NCI-H2081 (cell line): Measurements from ENCODE around the gene SLC13A4.
"Not testable (repeated sequence)": the region's sequence is repeated elsewhere in the genome, so short reads cannot be mapped to it uniquely, and the experiment has no call there.

Experiments
- DNase-seq, 2 experiments: peaks; one replicate each; lab custom pipeline; 2025; lab: John Stamatoyannopoulos, UW

Gene SLC13A4

DNA sequence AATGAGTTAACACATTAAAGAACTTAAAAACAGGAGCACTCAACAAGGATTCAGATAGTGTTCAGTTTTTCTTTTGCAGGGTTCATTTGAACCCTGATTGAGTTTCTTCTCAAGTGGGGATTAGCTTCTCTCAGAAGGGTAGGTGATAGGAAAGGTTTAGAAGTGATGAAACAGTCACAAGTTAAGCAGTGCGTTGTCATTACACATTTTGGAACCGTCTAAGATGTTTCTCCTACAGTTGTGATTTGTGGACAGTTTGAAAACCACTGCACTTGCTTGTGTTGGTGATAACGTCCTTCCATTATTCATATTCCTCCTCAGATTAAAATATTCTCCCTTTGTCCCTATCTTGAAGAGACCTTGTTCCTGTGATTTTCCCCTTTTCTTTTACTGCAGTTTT is 62.9 kb downstream of the SLC13A4 start:
- DNase-seq: no peak

DNA sequence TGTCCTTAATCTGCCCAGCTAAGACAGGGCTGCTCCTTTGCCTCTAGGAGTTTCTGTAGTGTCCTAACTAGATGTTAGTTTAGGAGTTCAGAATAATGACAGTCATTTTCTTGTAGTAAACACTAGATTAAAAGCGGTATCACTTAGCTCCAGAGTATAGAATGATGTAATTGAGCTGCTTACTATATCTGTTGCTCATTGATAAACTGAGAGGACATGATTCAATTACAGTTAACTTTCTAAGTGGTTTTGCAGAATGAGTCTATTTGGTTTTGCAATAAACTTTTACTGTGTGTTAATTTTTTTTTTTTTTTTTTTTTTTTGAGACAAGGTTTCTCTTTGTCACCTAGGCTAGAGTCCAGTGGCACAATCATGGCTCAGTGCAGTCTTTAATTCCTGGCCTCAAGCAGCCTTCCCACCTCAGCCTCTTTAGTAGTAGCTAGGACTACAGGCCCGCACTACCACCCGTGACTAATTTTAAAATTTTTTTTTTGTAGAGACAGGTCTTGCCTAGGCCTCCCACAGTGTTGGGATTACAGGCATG is 63.9 kb downstream of the SLC13A4 start:
- no peak for DNase-seq

DNA sequence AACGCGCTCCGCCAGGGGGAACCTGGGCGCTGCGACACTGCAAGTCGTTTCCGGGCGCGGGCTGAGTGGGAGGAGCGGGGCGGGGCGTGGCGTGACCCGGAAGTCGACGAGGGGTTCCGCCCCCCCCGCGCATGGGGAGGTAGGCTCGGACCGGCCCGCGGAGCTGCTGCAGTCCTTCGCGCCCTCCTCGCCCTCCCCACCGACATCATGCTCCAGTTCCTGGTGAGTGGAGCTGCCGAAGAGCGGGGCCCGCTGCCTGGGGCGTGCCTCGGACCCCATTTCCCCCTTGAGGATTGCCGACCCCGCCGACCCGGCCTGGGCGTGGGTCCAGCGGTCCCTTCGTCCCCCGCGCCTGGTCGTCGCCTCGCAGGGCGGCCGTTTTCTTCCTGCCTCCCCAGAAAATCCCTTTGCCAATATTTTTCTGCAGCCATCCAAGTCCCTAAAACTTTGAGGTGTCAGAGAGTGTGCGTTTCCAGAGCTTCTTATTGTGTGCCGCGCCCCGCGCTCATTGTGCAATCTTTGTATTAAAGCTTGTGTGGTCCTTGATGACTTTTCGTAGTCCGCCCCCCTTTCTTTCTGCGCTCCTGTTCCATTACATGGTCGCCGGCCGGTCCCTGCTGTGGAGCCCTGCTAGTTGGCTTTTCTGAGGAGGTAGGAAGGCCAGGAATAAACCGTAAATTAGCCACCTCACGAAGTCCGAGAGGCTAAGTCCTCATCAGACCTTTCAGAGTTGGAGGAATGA is 65.4 kb downstream of the SLC13A4 start, which contains the start of gene STMP1:
Gene STMP1, plus strand, starts transcription at position 142 of the 742 bp plus-strand sequence.
- peak; percentile 96 to 98 for DNase-seq

DNA sequence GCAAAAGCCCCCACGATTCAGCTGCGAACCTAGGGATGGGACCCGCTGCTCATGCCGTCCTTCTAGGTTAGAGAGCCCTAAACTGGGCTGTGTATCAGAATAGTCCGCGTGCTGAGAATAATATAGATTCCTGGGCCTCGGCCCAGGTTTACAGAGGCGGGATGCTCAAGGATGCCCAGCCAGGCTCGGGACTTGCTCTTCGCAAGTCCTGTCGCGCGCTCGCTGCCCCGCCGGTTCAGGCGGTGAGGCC is 65.9 kb downstream of the SLC13A4 start:
- no peak for DNase-seq

DNA sequence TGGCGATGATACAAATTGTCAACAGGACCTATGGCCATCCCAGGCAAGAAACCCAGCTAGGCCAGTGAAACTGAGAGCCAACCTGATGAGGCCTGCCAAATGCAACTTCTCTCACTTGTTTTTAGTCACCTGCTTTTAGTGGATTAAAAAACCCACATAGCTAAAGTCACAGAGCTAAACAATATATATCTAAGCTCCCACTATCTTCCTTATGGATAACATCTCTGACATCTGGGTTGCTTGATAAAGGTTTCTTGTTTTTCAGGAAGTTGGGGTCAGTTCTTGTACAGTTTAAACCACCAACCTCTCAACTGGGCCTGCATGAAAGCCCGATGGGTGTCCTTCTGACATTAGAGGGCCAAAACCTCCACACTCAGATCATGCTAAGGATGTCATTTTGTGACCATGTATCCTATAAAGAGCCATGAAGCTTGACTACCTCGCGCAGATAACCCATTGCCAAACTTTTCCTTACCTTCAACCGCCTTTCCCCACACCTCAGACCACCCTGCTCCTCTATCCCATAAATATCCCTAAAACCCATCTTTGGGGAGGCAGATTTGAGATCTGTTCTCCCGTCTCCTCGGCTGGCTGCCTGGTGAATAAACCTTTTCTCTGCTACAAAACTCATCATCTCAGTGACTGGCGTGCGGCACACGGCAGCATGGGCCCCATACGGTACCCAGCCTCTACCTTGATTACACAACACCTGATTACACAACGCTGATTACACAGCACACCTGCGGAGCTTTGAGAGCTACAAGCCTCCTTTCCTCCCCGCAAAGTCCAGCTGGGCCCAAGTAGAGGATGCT is 66.5 kb downstream of the SLC13A4 start:
- DNase-seq: peak; percentile 56 to 83

DNA sequence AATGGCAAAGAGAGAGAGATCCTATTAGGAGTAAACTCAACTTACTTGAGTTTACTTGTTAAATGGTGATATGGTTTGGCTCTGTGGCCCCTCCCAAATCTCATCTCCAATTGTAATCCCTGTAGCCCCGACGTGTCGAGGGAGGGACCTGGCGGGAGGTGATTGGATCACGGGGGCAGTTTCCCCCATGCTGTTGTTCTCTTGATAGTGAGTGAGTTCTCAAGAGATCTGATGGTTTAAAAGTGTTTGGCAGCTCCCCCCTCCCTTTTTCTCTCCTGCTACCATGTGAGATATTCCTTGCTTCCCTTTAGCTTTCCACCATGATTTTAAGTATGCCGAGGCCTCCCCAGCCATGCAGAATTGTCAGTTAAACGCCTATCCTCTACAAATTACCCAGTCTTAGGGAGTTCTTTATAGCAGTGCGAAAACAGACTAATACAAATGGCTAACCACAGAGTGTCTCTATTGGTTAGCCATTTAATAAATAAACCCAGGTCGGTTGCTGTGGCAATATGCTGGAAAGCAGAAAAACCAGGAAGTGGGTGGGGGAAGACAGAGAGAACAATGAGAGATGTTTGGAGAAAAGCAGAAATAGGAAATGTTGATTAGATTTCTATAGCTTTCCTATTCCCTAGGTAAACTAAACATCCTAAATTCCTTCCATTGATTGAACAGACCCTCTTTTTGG is 68.7 kb downstream of the SLC13A4 start:
- peak; percentile 38 to 53 for DNase-seq

DNA sequence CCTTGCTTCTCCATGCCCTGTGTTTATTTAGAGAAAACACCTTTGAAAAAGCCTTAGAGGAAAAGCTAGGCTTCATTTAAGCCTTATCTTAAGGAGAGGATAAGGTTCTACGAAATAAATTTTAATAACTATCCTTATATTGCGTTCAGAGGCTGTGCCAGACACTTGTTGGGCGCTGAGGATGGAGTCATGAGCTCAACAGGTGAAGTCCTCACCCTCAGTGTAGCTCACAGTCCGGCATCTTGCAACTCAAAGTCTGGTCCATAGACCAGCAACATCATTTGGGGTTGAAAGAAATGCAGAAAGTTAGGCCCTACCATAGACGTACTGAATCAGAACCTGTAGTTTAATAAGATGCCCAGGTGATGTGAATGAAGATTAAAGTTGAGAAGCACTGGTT is 69.4 kb downstream of the SLC13A4 start:
- DNase-seq: no peak

DNA sequence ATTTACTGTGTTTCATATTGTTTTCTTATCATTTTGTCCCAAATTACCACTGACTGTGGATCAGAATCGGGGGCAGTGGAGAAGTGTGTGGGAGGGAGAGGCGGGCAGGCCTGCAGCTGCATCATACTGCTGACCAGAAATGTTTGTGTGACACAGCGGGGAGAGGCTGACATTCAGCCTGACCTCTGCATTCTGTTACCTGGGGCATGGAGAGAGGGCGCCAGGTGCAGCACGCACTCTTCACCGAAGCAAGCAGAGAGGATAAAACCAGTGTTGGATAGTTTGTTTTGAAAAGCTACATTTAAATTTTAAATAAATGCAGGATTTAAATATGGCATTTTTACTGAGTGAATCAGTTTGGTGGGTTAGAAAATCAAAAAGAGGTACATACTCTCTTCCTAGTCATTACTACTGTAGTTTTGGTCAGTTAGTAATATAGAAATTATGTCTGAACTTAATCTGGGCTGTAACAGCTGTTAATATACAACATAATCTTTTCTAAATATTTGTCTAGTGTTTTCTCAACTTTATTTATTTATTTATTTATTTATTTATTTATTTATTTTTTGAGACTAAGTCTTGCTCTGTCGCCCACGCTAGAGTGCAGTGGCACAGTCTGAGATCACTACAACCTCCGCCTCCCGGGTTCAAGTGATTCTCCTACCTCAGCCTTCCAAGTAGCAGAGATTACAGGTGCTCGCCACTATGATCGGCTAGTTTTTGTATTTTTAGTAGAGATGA is 74.5 kb downstream of the SLC13A4 start:
- DNase-seq: peak in 1 of 2 experiments; percentile 36

DNA sequence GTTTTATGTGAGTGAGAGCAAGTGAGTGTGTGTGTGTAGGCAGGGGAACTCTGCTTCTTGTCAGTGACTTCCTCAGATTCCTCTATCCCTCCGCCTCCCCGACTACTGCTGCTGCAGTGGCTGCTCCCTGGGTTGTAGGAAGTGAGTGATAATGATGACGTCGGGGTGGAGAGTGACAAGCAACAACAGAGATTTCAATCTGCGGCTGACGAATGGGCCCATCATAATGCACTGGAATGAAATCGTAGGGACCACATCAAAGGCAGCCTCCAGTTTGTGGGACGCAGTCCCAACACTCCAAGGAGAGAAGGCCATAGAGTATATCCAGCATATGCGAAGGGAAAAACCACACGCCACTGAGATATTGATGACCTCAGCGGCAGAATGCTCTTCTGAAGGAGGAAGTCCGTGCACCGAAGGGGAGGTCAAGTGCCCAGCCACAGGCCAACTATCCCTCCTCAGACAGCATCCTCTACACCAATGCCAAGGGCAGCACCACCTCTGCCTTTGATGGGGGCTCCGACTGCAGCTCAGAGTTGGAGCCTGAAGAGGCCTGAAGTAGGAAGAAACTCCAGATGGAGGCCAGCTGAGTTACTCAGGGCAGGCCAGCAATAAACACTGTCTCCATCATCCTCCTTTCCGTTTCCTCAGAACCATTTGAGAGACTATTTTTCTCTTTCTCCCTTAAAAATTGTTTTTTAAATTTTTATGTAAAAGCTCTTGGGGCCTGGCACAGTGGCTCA is 77.0 kb downstream of the SLC13A4 start:
- DNase-seq: no peak

DNA sequence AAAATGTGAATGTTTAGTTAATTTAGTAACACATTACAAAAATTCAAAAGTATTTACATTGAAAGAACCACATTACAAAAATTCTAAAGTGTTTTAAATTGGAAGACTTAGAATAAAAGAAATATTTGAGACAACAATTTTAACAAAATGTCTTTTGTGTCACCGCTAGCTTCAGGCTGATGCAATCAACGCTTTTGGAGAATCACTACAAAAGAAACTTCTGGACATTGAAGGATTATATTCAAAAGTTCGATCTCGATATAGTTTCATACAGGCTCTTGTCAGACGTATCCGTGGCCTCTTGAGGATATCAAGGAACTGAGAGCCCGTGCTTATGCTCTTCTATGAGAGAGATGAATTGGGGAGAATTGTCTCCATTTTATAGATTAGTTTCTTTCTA is 79.8 kb downstream of the SLC13A4 start:
- DNase-seq: no peak

DNA sequence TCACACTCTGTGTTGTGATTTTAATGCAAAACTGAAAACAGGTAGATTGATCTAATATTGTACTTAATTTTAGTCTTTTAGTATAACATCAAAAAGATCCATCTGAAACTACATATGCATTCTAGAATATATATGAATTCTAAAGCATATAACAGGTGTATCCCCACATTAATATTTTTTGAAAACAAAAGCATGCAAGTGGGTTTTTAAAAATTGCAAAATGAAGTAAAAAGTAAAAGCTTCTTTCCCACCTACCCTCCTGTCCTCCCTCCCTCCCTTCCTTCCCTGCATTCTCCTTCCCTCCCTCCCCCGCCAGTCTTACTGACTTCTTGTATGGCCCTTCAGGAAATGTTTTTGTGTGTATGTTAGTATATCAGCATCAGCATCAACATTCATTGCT is 80.2 kb downstream of the SLC13A4 start:
- no peak for DNase-seq

DNA sequence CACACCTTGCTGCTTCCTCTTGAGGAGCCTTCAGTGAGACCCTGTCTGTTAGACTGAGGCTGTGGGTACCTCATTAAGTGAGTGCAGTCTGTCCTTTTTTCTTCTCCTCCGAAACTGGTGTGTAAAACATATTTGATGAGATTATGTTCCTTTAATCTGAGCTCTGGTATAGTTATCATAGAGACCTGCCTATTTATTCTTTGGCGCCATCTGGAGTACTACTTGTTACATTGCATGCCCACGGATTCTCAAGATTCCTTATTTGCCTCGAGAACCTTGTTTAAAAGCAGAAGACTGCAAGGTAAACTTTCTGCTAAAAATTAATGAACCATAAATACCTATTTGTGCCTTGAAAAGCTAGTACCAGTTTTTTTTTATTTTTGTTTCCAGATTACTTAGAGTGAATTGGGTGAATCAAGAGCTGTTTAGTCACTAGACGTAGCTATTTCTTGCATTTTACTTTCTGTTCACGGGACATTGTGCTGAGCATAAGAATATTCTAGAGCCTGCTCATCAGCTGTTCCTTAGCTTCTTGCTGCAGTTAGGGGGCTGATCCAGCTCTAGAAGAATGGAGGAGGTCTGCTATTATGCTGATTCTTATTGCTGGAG is 82.6 kb downstream of the SLC13A4 start:
- DNase-seq: peak; percentile 46 to 49

DNA sequence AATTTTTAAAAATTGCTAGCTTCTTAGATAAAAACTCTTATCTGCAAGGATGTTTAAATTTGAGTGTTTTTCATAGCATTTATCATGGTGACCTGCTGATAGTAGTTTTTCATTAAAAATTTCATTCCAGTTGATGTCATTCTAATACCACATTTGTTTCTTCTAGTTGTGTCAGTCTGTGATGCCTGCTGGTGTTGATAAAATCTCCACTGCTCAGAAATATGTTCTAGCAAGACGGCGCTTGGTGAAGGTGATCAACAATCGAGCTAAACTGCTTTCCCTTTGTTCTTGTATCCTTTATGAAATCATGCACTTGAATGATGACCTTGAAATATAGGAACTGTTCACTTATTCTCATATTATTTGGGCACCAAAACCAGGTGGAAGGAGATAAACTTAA is 83.3 kb downstream of the SLC13A4 start:
- DNase-seq: no peak

DNA sequence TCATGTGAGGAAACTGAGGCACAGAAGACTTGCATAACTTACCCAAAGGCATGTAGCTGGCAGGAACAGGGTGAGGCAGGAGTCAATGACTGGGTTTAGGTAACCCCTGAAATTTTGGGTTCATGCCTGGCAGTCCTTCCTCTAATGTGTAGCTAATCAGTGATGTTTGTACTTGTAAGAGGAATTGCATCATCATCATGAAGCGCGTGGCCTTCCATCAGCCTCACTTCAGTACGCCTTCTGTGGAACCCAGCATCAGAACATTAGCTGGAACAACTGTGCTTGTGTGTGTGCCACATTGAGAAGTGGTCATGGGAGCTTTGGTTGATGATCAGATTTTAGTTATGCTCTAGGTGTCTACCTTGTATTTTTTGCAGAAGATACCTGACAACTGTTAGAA is 83.8 kb downstream of the SLC13A4 start:
- no peak for DNase-seq

DNA sequence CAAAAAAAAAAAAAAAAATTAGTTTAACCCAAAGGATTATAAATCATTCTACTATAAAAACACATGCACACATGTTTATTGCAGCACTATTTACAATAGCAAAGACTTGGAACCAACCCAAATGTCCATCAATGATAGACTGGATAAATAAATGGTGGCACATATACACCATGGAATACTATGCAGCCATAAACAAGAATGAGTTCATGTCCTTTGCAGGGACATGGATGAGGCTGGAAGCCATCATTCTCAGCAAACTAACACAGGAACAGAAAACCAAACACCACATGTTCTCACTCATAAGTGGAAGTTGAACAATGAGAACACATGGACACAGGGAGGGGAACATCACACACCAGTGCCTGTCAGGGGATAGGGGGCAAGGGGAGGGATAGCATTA is 88.3 kb downstream of the SLC13A4 start:
- DNase-seq: not testable (repeated sequence)

DNA sequence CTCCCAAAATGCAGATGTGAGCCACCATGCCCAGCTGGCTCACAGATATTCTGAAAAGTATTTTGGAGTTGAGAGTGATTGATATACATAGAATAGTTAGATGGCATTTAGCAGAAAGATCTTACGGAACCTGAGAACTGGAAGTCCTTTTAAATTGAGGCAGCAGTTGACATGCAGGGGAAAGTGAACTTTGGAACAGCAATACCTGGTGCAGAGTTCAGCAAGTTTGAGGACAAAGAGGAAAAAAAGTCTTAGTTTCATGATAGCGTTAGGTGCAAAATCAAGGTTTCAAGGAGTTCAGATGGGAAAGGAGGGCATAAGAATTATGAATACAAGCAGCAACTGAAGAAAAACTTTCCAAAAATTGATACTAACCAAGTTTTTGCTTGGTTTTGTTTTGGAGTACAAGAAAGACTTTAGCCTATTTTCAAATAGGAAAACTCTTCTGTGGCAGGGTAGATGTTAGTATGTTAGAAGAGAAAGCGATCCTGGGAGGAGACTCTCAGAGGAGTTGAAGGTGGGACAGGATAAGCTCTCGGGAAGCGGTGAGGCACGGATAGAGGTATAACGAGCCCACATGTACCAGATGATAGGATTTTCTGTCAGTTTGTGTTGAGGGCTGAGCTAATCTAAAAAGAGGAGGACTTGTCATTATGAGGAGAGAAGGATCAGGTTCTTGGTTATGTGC is 93.7 kb downstream of the SLC13A4 start:
- DNase-seq: no peak
